Myocyte (in vitro differentiated cells): ENCODE results near the gene GUCY2C. TPM values are rescaled to one million over a fixed set of nuclear protein-coding genes. Genes with fewer than 3 reads are reported as not detected.
"Not testable (repeated sequence)": the region's sequence is repeated elsewhere in the genome, so short reads cannot be mapped to it uniquely, and the experiment has no call there.

Experiments
- DNase-seq: peaks from one replicate; pipeline ENCODE4 v3.0.0-alpha.2; 2012; ENCODE audit warnings: low read depth
- polyA plus RNA-seq: library from polyadenylated mRNA; unstranded; fragments of >200 nt; gene quantifications from one replicate; pipeline ENCODE4 v1.2.1, GENCODE V29; 2012; ENCODE audit warnings: missing spikeins
- total RNA-seq: library from RNA; depleted of rRNA; stranded (reverse); fragments of >200 nt; gene quantifications from 2 replicates; pipeline ENCODE4 v1.2.3, GENCODE V29; 2014

GUCY2C gene
- not detected in 2 replicates for total RNA-seq
- not detected for polyA plus RNA-seq

DNA sequence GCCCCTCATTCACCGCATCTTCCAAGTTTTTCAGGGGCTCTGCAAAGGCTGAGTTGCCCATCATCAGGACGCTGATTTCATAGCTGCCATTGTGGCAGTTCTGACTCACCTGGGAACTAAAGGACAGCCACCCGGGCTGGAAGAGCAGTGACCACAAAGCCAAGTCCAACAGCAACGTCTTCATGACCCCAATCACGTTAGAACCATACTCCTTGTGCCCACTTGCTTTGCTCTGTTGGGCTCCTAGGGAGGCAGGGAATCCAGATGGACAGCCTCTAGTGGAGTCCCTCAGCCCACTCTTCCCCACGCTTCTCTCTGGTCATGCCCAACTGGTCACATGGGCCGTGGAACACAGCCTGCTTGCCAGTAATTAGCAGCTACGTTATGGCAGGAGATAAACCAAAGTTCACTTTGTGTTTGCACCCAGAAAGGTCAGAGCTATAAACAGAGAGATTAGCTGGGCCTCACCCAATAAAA, at the start of gene GUCY2C:
Gene GUCY2C, minus strand, starts transcription at position 335 of the 477 bp plus-strand sequence. Its CDS starts 151 bp downstream, at position 184.
- DNase-seq, result no peak

DNA sequence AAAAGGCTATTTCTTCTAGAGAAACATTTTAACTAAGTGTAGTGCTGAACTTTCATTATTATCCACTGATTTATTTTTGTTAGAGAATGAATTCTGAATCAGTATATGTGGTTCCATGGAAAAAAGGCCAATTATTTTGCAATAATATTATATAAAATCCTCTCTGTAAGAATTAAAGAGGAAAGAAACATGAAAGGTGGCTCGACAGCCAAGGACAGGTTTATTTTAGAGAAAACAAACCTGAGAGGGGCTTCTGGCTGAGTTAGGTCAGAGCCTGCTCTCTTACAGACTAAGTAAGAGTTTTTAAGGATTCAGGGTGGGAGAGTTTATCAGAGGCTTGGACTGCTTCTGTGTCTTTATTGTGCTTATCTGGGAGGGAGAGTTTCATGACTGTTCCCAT, 46.7 kb upstream of the GUCY2C start:
- DNase-seq, result no peak

DNA sequence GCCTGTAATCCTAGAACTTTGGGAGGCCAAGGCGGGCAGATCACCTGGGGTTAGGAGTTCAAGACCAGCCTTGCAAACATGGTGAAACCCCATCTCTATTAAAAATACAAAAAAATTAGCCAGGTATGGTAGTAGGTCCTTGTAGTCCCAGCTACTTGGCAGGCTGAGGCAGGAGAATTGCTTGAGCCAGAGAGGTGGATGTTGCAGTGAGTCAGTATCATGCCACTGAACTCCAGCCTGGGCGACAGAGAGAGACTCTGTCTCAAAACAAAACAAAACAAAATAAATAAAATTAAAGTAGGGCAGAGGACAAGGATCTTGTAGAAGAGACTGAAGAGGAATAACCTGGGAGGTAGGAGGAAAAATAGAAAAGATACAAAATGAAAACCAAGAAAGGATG, 45.5 kb upstream of the GUCY2C start:
- no peak for DNase-seq

DNA sequence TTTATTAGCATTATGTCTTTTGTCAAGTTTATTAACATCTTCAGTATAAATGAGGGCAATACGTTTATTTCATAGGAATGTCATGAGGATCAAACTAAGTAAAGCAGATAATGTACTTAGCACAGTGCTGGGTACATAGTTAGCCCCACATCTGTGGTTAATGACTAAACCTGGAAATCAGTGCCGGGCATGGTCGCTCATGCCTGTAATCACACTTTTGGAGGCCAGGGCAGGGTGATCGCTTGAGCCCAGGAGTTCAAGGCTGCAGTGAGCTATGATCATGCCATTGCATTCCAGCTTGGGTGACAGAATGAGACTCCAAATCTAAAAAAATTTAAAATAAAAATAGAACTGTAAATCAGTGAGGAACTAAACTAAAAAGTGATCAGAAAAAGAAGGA, 44.8 kb upstream of the GUCY2C start:
- DNase-seq, result no peak

DNA sequence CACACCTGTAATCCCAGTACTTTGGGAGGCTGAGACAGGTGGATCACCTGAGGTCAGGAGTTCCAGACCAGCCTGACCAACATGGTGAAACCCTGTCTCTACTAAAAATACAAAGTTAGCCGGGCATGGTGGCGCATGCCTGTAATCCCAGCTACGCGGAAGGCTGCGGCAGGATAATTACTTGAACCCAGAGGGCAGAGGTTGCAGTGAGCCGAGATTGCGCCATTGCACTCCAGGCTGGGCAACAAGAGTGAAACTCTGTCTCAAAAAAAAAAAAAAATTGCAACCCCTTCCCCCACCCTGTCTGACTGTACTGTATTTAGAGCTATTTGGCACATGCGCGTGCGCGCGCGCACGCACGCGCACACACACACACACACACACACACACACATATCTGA, 40.0 kb upstream of the GUCY2C start:
- DNase-seq, result not testable (repeated sequence)

DNA sequence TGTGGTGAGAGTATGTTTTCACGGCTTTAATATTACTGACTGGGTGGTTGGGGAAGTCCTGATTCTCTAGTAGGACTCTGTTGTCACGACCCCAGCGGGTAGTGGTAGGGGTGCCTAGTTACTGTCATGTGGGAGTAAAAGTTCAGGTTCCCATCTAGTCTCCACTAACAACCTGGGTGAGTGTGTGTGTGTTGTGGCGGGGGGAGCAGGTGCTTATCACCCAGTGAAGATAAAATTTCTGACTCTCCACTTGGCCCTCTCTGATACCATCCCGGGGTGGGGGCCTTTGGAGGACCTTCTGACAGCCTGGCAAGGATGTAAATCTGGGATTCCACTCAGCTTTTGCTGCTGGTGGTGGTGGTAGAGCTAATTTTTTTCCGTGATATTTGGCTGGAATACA, 35.4 kb upstream of the GUCY2C start:
- no peak for DNase-seq

DNA sequence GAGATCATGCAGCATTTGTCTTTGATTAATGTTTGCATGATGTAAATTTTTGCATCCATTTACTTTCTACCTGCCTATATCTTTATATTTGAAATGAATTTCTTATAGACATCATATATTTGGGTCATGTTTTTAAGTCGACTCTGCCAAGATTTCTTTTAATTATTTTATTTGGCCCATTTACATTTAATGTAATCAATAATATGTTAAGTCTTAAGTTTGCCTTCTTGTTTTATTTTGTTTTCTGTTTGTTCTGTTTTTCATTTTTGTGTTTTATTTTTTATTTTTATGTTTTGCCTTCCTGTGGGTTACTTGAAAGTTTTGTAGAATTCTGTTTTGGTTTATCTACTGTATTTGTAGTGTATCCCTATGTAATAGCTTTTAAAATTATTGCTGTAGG, 33.2 kb upstream of the GUCY2C start:
- no peak for DNase-seq

DNA sequence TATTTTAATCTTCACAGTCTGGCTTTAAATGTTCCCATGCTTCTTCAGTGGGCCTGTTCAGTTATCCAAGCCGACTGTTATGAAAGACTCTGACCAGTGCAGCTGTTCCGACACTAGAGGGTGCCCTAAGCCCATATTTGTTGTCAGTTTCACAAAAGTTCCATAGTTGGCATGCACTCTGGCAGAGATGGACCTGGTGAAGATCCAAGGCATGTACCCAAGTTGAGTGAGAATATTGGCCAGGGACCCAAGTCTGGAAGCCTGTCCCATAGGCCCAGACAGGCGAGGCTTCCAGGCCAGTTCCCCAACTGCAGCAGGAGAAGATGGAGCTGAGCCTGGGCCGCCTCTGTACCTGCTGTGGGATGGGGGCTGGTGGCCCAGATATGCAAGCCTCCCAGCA, 27.4 kb upstream of the GUCY2C start:
- DNase-seq, result peak; percentile 28

DNA sequence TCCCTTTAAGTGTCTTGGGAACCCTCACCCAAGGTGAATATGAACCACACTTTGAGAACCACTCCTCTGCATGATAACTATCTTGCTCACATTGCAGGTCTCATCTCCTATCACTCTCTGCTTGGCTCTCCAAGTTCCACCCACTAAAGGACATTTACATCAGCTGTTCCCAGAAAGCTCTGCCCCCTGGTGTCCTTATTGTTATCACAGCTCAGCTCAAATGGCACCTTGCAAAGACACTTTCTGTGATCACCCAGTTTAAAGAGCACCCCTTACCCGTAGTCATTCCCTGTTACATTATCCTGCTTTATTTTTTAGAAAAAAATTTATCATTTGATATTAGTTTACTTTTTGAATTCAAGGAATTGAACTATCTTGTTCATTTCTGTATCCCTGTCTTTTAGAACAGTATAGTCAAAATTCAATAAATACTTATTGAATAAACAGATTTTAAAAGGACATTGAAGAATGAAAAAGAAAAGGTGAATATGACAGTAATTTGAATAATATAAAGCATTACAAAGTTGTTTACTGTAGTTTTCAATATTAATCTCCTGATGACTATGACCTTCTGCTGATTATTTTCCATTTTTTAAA, 20.5 kb upstream of the GUCY2C start:
- peak; percentile 43 for DNase-seq

DNA sequence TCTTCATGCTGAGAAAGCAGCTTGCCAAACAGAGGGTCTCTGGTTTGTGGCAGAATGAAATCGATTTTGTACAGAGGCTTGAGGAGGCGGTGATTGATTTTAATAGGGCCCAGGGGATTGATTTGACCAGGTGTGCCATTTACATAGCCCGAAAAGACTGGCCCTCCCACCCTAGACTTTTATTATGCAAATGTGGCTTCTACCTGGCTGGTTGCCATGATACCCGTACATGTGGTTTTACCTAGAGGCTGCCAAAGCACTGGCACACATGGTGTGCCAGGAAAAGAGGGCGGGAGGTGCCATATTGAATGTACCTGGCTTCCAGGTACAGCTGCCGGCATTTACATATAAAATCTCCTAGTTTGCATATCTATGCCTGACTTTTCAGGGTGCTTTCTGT, 18.0 kb upstream of the GUCY2C start:
- no peak for DNase-seq

DNA sequence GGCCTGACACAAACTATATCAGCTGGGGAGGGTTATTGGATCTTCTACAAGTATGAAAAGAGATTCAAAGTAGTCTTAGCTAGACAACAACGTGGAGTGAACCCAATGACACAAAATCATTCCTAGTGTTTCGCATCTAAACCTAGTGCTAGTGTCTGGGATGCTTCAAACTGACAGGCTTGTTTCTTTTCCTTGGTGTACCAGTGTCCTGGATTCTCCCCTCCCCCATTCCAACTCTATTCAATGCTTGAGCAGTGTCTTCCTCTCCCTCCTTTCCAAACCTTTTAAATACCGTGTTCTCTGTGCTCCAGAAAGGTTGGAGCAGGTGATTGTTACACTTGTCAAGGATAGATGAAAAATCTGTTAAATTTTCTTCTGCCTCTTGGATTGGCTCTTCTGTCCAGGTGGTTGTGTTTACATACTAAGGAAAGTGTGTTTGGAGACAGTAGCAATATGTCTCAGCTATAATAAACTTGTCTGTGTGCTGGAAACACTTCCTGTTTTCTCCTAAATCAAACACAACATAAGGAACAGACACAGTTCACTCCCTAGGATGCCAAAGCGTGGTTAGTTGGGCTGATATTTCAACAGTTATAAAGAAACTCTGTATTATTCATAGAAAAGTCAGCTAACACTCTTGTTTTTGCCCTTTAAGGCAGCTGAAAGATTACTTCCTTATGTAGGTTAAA, 14.4 kb upstream of the GUCY2C start:
- DNase-seq, result no peak

DNA sequence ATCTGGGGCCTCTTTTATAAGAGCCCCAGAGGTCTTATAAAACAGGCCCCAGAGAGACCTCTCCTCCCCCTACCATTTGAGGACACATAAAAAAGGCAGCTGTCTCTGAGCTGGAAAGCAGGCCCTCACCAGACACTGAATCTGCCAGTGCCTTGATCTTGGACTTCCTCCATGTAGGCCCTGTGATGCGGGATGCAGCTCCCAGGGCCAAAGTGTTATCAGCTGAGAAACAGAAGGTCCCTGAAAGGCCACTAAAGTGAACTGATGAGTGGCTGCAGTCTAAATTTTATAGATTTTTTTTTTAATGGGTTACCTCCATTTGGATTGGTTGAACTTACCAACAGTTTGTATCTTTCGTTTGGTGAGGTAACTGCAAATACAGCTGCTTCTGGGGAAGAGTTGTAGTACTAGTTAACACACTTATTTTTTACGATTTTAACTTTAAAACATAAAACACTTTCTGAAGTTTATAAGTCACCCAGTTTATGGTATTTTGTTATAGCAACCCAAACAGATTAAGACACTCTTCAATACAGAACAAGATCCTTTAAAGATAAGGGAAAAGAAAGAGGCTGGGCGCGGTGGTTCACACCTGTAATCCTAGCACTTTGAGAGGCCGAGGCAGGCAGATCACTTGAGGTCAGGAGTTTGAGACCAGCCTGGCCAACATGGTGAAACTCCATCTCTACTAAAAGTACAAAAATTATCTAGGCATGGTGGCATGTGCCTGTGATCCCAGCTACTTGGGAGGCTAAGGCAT, 5.6 kb upstream of the GUCY2C start:
- DNase-seq, result no peak

DNA sequence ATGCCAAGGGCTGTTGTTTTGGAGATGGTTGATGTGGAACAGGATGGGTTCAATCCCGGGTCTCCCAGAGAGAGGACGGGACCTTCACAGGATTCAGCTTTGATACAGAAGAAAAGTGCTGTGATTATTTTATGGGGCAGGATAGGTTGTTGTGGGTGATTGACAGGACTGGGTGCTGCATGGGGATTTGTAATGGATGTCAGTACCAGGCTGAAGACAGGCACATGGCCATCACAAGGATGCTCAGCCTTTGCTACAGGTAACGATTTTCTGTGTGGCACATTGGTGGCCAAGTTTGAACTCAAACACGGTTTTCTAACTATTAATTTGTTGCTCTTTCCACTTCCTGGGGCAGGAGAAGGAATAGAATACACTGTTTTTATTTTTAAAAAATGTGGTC, 4.5 kb upstream of the GUCY2C start:
- no peak for DNase-seq

DNA sequence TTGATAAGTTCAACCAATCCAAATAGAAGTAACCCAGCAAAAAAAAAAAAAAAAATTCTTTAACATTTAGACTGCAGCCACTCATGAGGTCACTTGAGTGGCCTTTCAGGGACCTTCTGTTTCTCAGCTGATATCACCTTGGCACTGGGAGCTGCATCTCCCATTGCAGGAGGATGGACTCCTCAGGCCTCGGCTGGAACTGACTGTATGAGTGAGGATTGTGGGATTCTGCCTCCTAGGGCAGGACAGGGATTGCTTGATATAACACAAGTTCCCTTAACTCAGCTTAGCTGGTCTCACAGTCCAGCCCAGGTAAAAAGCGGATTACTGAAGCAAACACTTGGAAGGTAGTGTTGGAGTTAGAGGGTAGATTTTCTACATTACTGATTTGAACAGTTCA, 3.5 kb upstream of the GUCY2C start:
- DNase-seq, result no peak

DNA sequence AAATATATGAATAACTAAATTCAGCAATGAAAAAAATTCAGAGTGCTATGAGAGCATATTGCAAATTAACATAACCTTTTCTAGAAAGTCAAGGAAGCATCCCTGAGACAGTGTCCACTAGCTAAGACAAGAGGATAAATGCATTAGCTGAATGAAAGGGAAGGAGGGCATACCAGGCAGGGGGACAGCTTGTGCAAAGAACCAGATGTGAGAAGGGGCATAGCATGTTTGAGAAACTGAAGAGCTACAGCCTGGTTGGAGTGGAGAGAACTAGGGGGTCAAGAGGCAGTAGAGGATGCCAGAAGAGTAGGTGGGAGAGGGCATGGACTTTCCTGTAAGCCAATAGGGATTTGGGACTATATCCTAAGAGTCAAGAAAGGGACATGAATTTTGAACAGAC, 2.2 kb upstream of the GUCY2C start:
- no peak for DNase-seq

DNA sequence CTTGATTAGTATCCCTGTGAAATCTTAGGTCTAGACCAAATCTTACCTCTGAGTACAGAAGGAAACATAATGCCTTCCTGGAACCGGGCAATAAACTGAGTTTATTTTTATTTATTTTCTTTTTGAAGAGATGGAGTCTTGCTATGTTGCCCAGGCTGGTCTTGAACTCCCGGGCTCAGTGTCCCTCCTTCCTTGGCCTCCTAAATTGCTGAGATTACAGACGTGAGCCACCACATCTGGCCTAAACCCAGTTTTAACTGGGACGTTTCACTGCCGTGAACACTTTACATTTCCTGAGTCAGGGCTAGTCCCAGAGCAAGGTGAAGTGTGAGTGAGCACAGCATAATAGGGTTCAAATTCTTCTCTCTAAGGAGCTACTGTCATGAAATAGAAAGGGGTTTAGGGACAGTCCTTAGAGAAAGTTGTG, 671 bp downstream of the GUCY2C start:
- no peak for DNase-seq

DNA sequence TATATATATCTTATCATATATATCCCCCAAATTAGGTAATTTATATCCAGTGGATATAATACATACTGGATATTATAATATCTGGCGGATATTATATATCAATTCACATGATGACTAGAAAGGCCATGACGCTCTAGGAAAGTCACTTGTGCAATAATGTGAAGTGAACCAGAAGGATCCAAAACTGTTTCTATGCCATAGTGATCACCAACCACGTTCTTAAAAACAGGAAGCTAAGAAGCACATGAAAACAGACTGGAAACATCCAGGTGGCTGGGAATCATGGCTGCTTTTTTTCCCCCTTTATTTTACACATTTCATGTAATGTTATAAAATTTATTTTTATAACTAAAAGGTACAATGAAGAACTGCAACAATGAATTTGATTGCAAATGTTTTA, 1.4 kb downstream of the GUCY2C start:
- no peak for DNase-seq

DNA sequence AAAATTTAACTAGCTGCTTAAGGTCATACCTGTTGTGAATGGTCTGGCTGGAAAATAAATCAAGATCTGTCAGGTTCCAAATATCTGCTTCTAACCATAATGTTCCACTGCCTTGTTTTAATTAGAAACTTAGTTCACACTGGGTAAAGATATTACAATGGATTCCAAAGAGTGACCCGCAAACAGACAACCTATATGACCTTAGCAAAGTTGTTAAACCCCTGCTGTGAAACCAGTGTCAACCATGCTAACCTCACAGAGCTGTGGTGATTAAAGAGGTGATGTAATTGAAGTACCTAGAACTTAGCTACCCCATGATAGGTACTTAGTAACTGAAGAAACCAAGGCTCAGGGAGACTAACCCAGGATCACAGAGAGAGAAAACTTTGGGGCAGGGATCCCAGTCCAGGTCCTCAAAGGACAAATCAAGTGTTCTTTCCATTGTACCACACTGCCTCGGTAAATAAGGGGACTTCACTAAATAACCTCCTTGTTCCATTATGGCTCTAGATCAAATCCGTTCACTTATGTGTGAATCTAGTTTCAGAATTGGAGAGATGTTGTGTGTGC, 2.2 kb downstream of the GUCY2C start:
- no peak for DNase-seq

DNA sequence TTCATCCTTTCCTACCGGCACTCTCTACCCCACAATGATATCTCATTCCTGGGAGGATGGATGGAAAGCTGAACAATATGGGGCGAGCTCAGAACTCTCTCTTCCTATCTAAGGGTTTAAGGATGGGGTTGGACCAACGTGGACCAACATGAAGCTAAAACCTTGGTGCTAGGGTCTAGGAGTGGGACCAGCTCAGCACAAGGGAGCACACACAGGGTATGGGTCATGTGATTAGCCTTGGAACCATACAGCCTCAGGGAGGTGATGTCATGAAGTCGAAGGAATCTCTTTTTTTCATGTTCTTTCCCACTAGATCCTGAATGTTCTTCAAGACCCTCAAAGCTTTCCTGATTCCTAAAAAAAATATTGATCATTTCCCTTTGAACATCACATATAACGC, 3.3 kb downstream of the GUCY2C start:
- no peak for DNase-seq

DNA sequence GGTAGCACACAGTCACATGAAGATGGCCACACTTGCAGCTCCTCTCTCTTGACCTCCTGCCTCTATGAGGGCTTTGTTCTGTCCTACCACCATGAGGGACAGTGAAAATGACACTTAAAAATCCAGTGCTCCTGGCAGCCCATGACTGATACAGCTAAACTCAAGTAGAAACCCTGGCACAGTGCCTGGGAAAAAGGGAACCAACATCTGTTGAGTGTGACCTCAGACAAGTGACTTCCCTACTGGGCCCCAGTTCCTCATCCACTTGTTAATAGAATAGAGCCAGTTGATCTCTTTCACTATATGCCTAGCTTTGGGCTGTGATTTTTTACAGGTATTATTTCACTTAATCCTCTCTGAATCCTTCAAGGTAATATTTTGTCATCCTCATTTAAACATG, 4.8 kb downstream of the GUCY2C start:
- peak; percentile 61 for DNase-seq

DNA sequence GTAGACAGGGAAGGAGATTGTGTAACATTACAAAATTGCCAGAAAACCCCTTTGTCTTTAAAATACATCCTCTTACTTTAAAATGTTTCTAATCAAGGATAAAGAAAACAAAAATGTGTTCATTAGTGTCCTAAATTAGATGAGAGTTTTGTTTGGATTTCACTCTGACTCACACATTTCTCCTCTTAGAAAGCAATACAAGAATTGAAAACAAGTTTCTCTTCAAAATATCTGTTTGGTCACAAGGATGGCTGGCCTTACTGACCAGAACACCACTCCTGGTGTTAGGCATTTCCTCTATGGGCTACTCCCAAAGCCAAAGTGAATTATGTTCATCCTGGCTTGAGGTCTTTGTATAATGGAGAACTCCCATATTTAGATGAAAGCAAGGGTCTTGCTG, 6.4 kb downstream of the GUCY2C start:
- DNase-seq, result no peak

DNA sequence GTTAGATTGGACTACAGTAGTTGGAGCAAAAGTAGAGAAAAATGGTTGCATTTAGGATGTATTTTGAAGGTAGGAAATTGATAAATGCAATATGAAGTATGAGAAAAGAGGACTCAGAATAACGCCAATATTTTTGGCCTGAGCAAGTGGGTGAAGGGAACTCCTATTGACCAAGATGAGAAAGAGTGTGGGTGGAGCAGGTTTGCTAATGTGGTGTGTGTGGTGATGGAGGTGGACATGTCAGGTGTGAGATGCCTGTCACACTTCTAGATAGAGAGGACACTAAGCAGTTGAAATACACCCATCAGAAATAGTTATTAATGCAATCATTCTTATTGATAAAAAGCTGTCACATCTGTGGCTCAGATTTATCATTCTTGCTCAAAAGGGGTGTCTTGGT, 7.3 kb downstream of the GUCY2C start:
- DNase-seq, result no peak
